ENCODE measurements around the gene ARID3B. TPM values are rescaled to one million over a fixed set of nuclear protein-coding genes. Genes with fewer than 3 reads are reported as not detected.

The ARID3B gene
- total and polyA plus RNA-seq, 2 of the 4 experiments (the other 2 are of a cell fraction): 2.5 to 5.0 TPM

GRCh38 chr15:74504836-74505235 lies 36.2 kb upstream of the ARID3B start:
- Histone ChIP-seq H3K36me3 (ENCODE audit: control insufficient read depth, insufficient read depth, low read length) (no peaks in the 10 kb centered on the region), H3K9me1 (ENCODE audit: insufficient read depth, low read length) (peaks cover 4% of the 10 kb centered on the region; the same call in 1 of the 2 replicates), H2AFZ (replicated peaks; ENCODE audit: low read length, poor library complexity) (no peak overlapping the region), H3K79me1 (ENCODE audit: low read depth in 1 of 2, low read length in 2 of 2) (no peaks in the 10 kb centered on the region), H3K4me1 (ENCODE audit: control insufficient read depth, insufficient read depth, low read length) (peaks cover 6% of the 10 kb centered on the region; the same call in 1 of the 2 replicates), H3K18ac (ENCODE audit: low read depth, low read length) (peak overlapping the region; percentile 72; the same call in 1 of the 2 replicates), H3K4ac (ENCODE audit: low read depth, low read length) (0 out of 2 replicates have a peak overlapping the region, but pooled peaks have one; percentile 20), H3K9me3 (ENCODE audit: control insufficient read depth, insufficient read depth, low read length) (no peaks in the 10 kb centered on the region), H3K27me3 (ENCODE audit: control insufficient read depth, insufficient read depth, low read length) (no peaks in the 10 kb centered on the region), H3K14ac (replicated peaks; ENCODE audit: low read depth, low read length) (no peak overlapping the region), H3K56ac (ENCODE audit: extremely low read depth, insufficient read depth, low read length) (no peak overlapping the region), H4K5ac (ENCODE audit: low read depth, low read length) (no peak overlapping the region), H3K9ac (ENCODE audit: low read depth, low read length) (no peak overlapping the region), H4K20me1 (ENCODE audit: insufficient read depth, low read length) (0 out of 2 replicates have a peak, but pooled peaks cover 3% of the 10 kb centered on the region), H2BK15ac (ENCODE audit: low read depth, low read length) (no peak overlapping the region), H3K4me3 (ENCODE audit: insufficient read depth, low read depth, low read length) (no peak overlapping the region), H2BK20ac (ENCODE audit: low read depth, low read length) (no peak overlapping the region), H4K8ac (ENCODE audit: low read depth in 2 of 2, low read length in 2 of 2) (0 out of 4 replicates have a peak overlapping the region, but pooled peaks of 1 of the 2 experiments have one; percentile 63), H4K91ac (ENCODE audit: insufficient read depth, low read depth, low read length) (no peak overlapping the region), H3K4me2 (ENCODE audit: low read depth, low read length) (no peak overlapping the region), H2AK5ac (ENCODE audit: low read depth, low read length) (0 out of 2 replicates have a peak overlapping the region, but pooled peaks have one; percentile 17), H2BK120ac (ENCODE audit: low read depth, low read length) (0 out of 2 replicates have a peak overlapping the region, but pooled peaks have one; percentile 13), H3K23ac (ENCODE audit: low read depth, low read length) (no peak overlapping the region), H3K27ac (ENCODE audit: insufficient read depth, low read length) (no peak overlapping the region), H2BK5ac (ENCODE audit: low read depth, low read length, poor library complexity, severe bottlenecking) (peak overlapping the region; percentile 58), H2AK9ac (replicated peaks; ENCODE audit: low read depth, low read length, poor library complexity) (no peak overlapping the region)
- in situ Hi-C loops (cut with MboI; ENCODE audit: low sequenced_read_pairs): no loop called here
- dilution Hi-C loops (cut with HindIII; ENCODE audit: low sequenced_read_pairs, unreplicated experiment): no loop called here
- no TSS peak for BruUV-seq (replicated peaks)
- DNase-seq (no peak), ATAC-seq (ENCODE audit: low read depth) (no peak)
- no peak for TF ChIP-seq CHD1 (IDR thresholded peaks at IDR 0.05; ENCODE audit: low read depth, low read length)
- no peak for TF ChIP-seq FOS (IDR thresholded peaks at IDR 0.05; ENCODE audit: low read depth, low read length)
- TF ChIP-seq RAD21 (IDR thresholded peaks at IDR 0.05; ENCODE audit: low read length): no peak
- TF ChIP-seq SMC3 (IDR thresholded peaks at IDR 0.05; ENCODE audit: low read depth, low read length): no peak
- TF ChIP-seq MXI1 (IDR thresholded peaks at IDR 0.05; ENCODE audit: borderline replicate concordance, low read depth, low read length): no peak
- TF ChIP-seq BHLHE40 (IDR thresholded peaks at IDR 0.05; ENCODE audit: low read depth, low read length): no peak
- no peak for TF ChIP-seq POLR2A (IDR thresholded peaks at IDR 0.05; ENCODE audit: low read depth, low read length)
- TF ChIP-seq USF2 (IDR thresholded peaks at IDR 0.05; ENCODE audit: low read depth, low read length): no peak
- TF ChIP-seq RFX5 (IDR thresholded peaks at IDR 0.05; ENCODE audit: low read depth, low read length): no peak
- TF ChIP-seq MAZ (IDR thresholded peaks at IDR 0.05; ENCODE audit: borderline replicate concordance, low read depth, low read length): no peak
- no peak for TF ChIP-seq CEBPB (IDR thresholded peaks at IDR 0.05; ENCODE audit: low read depth, low read length)
- TF ChIP-seq NFE2L2 (IDR thresholded peaks at IDR 0.05; ENCODE audit: low read depth, low read length): no peak
- TF ChIP-seq MAFK (IDR thresholded peaks at IDR 0.05; ENCODE audit: low read depth, low read length): no peak
- TF ChIP-seq RCOR1 (IDR thresholded peaks at IDR 0.05; ENCODE audit: insufficient replicate concordance, low read length): no peak
- TF ChIP-seq ELK1 (IDR thresholded peaks at IDR 0.05; ENCODE audit: borderline replicate concordance, low read depth, low read length): no peak
- TF ChIP-seq CTCF (conservative IDR thresholded peaks at IDR 0.05; ENCODE audit: low read depth, low read length): no peak
- ChIA-PET POLR2A (ENCODE audit: unreplicated experiment) (no interaction called here), CTCF (no interaction called here)
- intact Hi-C loops (cut with micrococcal nuclease): no loop called here
- WGBS, 2 experiments (ENCODE audit: extremely low coverage in 2 of 2, insufficient read length in 1 of 2): 90% methylated on average over 2 of the region's 4 CpGs; no CpG with 5 or more reads in 1 of the 2 experiments

All from IMR-90 (cell line).